Stimulated activated naive CD8-positive, alpha-beta T cell treated with anti-CD3 and anti-CD28 coated beads, Interleukin-15, amount 100 ng/mL, for 72 hours (primary cell): ENCODE measurements around the gene TFB1M.
"Not testable (repeated sequence)": the region's sequence is repeated elsewhere in the genome, so short reads cannot be mapped to it uniquely, and the experiment has no call there.

Experiments
- ATAC-seq: fragments of 150-1000 bp; cut with Tn5 transposase; 2 replicates; pipeline ENCODE4 v1.10.0; 2021; ENCODE audit warnings: mild to moderate bottlenecking, moderate library complexity
- DNase-seq, 2 donors: peaks; one replicate each; pipeline ENCODE4 v3.0.0; 2021 to 2022
- H3K27ac Mint-ChIP-seq, 2 donors: one replicate each; pipeline ENCODE4 v1.8.0; 2022; ENCODE audit warnings: mild to moderate bottlenecking in 2 of 2, mixed read lengths in 2 of 2, moderate library complexity in 2 of 2
- H3K27me3 Mint-ChIP-seq: one replicate; pipeline ENCODE4 v1.8.0; 2022; ENCODE audit warnings: mixed read lengths
- H3K4me1 Mint-ChIP-seq: one replicate; pipeline ENCODE4 v1.8.0; 2022; ENCODE audit warnings: mild to moderate bottlenecking, mixed read lengths
- H3K4me3 Mint-ChIP-seq, 2 donors: one replicate each; pipeline ENCODE4 v1.8.0; 2022; ENCODE audit warnings: mild to moderate bottlenecking in 2 of 2, mixed read lengths in 2 of 2, moderate library complexity in 1 of 2
- H3K9me3 Mint-ChIP-seq, 2 donors: one replicate each; pipeline ENCODE4 v1.8.0; 2022; ENCODE audit warnings: mixed read lengths in 2 of 2

TFB1M gene

DNA sequence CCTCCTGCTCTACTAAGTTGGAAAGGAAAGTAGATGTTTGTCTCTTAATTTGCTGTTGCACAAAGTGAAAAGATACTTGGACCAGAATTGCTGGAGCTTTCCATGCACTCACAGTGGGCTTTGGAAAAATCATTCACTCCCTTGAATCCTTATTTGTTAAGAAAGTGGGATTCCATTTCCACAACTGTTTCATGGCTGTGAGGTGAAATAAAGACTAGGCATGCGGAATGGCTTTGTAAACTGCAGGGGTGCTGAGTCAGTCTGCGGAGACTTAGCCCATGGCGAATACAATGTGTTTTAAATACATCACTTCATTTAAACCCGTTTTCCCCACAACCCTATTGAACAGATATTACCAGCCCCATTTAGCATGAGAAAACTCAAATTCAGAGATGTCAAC is 87.2 kb downstream of the TFB1M start:
- H3K27me3 Mint-ChIP-seq, result peaks cover 40% of the 10 kb centered on the region
- H3K9me3 Mint-ChIP-seq, result peaks cover 12 to 17% of the 10 kb centered on the region in 2 donors
- no peak overlapping the region for H3K27ac Mint-ChIP-seq
- H3K4me1 Mint-ChIP-seq, result peaks cover 20% of the 10 kb centered on the region
- ATAC-seq (no peak), DNase-seq (no peak)
- no peak overlapping the region for H3K4me3 Mint-ChIP-seq

DNA sequence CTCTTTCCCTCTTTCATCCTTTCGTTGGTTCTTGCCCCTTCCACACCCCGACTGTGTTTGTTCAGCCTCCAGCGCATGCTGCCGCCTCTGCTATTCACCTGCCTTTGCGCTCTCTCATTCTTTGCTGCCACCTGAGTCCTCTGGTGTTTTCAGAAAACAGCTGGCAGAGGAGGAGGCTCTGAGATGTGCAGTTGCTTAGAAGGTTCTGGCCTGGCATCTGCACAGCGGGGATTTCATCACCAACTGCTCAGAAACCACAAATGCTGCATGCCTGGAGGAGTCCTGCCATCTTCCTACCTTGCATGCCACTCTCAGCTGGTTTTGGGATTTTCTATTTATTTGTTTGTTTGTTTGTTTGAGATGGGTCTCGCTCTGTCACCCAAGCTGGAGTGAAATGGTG is 89.7 kb downstream of the TFB1M start:
- Mint-ChIP-seq H3K27me3 (peaks cover 43% of the 10 kb centered on the region), H3K27ac (peak overlapping the region; percentile 16 to 77), H3K9me3 (peaks cover 7 to 9% of the 10 kb centered on the region in 2 donors), H3K4me3 (no peak overlapping the region), H3K4me1 (peaks cover 20% of the 10 kb centered on the region)
- no peak for ATAC-seq
- DNase-seq, result no peak

DNA sequence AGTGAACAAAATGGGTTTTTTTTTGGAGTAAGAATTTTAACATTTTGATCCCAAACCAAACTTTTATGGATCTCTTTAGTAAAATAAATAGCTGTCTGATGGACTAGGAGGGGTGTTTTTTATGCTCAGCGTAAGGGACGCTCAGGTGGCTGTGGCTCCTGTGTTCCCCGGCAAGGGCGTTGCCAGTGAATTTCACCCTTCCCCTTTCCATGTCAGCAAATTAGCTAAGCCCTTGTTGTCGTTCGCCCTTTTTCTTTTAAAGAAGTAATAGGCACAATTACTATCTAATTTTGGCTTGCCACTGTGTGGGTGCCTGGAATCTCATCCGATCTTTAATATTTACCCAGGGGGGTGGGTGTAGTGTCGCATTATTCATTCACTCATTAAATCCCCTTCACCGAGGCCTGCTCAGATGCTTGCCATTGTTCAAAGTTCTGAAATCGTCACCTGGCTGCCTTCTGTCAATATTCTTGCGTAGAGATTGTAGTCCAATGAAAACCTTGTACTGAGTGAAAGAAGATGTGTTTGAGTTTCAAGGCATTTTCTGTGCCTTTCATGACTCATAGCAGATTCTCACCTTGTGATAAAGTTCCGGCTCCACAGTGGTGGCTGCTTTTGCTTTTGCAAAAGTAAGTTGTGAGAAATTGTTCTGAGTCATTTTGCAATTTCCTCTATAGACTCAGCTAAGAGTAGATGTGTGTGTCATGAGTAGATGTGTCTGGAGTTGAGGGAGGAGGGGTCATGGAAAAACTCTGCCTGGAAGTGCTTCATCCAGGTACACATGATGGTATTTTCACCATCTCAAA is 90.4 kb downstream of the TFB1M start:
- Mint-ChIP-seq H3K4me1 (peaks cover 20% of the 10 kb centered on the region), H3K27ac (peak overlapping the region in 1 of 2 donors; percentile 77), H3K9me3 (peaks cover 0 to 1% of the 10 kb centered on the region in 2 donors), H3K4me3 (peak overlapping the region; percentile 3 to 47), H3K27me3 (peaks cover 44% of the 10 kb centered on the region)
- DNase-seq, result peak; percentile 33 to 69
- peak; percentile 98 for ATAC-seq

DNA sequence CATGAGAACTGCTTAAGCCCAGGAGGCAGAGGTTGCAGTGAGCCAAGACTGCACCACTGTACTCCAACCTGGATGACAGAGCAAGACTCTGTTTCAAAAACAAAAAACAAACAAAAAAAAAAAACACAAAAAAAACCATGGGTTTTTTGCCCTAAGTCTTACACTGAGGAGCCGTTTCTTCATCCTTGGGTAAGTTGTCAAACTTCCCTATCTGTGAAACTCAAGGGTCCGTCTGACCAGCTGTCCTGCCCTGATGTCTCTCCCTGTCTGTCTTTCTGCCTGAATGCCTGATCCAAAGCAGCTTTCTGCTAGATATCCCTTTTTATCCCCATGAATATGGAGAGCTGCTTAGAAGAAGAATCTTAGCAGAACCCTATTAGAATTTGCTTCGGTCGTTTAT is 91.8 kb downstream of the TFB1M start:
- Mint-ChIP-seq H3K4me1 (peaks cover 20% of the 10 kb centered on the region), H3K4me3 (no peak overlapping the region), H3K9me3 (no peaks in the 10 kb centered on the region), H3K27ac (peak overlapping the region in 1 of 2 donors; percentile 38), H3K27me3 (peaks cover 37% of the 10 kb centered on the region)
- no peak for ATAC-seq
- DNase-seq, result no peak

- ATAC-seq (no peak), DNase-seq (no peak)
- Mint-ChIP-seq H3K27ac (peak overlapping the region in 1 of 2 donors; percentile 8), H3K9me3 (no peaks in the 10 kb centered on the region), H3K27me3 (peaks cover 35% of the 10 kb centered on the region), H3K4me1 (peaks cover 25% of the 10 kb centered on the region), H3K4me3 (no peak overlapping the region)
These were observed 93.2 kb downstream of the TFB1M start for GRCh38 chr6:155221086-155221485.

- Mint-ChIP-seq H3K9me3 (no peaks in the 10 kb centered on the region), H3K4me3 (no peak overlapping the region), H3K27me3 (peaks cover 32% of the 10 kb centered on the region), H3K27ac (no peak overlapping the region), H3K4me1 (peaks cover 22% of the 10 kb centered on the region)
- ATAC-seq, result no peak
- DNase-seq, result no peak
These were observed 94.4 kb downstream of the TFB1M start for GRCh38 chr6:155219858-155220301.

GRCh38 chr6:155219299-155219698 is 95.0 kb downstream of the TFB1M start:
- ATAC-seq (no peak), DNase-seq (no peak)
- no peak overlapping the region for H3K27ac Mint-ChIP-seq
- peaks cover 32% of the 10 kb centered on the region for H3K27me3 Mint-ChIP-seq
- H3K9me3 Mint-ChIP-seq, result no peaks in the 10 kb centered on the region
- no peak overlapping the region for H3K4me3 Mint-ChIP-seq
- H3K4me1 Mint-ChIP-seq, result peaks cover 16% of the 10 kb centered on the region

GRCh38 chr6:155218711-155219110 is 95.6 kb downstream of the TFB1M start:
- H3K4me3 Mint-ChIP-seq, ATAC-seq, H3K9me3 Mint-ChIP-seq, DNase-seq, H3K27ac Mint-ChIP-seq: not testable (repeated sequence)
- peaks cover 32% of the 10 kb centered on the region for H3K27me3 Mint-ChIP-seq
- H3K4me1 Mint-ChIP-seq, result peaks cover 10% of the 10 kb centered on the region

DNA sequence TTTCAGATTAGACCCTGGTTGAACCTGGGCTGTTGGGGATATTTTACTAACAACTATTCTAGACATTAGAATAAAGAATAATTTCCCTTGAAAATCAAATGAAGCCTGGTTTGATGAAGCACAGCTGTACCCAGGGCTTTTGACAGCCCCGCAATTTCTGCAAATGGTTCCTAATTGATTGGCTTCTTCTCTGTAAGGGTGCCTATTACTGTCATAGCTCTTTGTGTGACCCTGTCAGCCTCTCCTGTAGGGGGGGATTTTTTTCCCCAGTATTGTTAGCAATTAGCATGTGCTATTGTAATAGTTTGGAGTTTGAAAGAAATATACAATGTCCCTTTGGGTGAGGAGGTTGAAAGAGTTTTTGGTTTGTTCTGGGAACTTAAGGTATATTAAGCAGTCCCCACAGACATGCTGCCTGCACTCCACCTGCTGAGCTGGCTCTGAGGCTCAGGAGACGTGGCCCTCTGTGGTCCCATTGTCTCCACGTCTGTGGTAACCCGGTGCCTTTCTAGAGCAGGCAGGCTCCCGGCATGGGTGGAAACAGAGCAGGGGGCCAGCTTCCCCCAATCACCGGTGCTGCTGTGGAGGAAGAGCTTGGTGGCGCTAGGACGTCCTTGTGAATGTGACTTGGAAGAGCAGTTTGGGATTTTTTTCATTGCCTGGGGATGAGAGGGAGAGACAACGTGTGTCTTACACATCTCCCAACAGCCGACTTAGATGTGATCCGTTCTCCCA is 97.8 kb downstream of the TFB1M start:
- no peak for ATAC-seq

GRCh38 chr6:155215906-155216305 is 98.4 kb downstream of the TFB1M start:
- no peaks in the 10 kb centered on the region for H3K9me3 Mint-ChIP-seq
- no peak for ATAC-seq
- H3K27me3 Mint-ChIP-seq, result peaks cover 32% of the 10 kb centered on the region
- no peak overlapping the region for H3K27ac Mint-ChIP-seq
- no peak for DNase-seq
- no peak overlapping the region for H3K4me3 Mint-ChIP-seq
- H3K4me1 Mint-ChIP-seq, result peaks cover 8% of the 10 kb centered on the region

More for the DNA sequence above, 97.8 kb downstream of the TFB1M start:
- DNase-seq, result no peak
- no peak overlapping the region for H3K4me3 Mint-ChIP-seq
- H3K4me1 Mint-ChIP-seq, result peaks cover 8% of the 10 kb centered on the region
- H3K9me3 Mint-ChIP-seq, result no peaks in the 10 kb centered on the region
- H3K27ac Mint-ChIP-seq, result peak overlapping the region in 1 of 2 donors; percentile 30
- H3K27me3 Mint-ChIP-seq, result peaks cover 32% of the 10 kb centered on the region

GRCh38 chr6:155213611-155214372 is 100.5 kb downstream of the TFB1M start:
- Mint-ChIP-seq H3K9me3 (no peaks in the 10 kb centered on the region), H3K27me3 (peaks cover 13% of the 10 kb centered on the region), H3K27ac (no peak overlapping the region), H3K4me3 (no peak overlapping the region), H3K4me1 (peaks cover 8% of the 10 kb centered on the region)
- no peak for DNase-seq
- ATAC-seq, result no peak

DNA sequence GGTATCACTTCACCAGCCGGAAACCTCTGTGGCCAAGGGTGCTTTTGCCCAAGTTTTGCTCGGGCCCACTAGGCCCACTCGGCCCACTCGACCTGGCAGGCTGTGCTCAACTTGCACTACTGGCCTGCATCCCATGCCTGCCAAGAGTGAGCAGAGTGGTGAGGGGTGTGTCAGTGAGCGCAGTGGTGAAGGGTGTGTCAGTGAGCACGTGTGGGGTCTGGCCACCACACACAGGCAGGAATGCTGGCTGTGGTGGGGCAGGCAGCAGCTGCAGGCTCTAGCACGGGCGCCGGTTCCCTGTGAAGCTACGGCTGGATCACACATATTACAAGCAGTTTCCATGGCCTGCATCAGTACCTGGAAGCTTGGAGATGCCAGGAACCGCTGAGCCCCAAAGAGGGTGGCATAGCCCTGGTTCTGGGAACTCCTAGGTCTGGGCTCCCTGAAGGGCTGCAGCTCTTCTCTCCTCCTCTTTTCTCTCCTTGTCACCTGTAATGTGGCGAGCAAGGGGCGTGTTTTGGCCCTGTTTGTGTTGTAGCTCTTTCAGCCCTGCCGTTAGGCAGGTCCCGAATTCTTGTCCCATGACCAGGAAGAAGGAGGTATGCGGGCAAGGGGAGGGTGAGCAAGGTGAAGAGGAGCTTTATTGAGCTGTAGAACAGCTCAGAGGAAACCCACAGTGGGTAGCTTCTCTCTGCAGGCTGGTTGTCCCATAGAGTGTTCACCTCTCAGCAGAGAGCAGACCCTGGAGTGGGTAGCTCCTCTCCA is 101.5 kb downstream of the TFB1M start:
- no peak for DNase-seq

DNA sequence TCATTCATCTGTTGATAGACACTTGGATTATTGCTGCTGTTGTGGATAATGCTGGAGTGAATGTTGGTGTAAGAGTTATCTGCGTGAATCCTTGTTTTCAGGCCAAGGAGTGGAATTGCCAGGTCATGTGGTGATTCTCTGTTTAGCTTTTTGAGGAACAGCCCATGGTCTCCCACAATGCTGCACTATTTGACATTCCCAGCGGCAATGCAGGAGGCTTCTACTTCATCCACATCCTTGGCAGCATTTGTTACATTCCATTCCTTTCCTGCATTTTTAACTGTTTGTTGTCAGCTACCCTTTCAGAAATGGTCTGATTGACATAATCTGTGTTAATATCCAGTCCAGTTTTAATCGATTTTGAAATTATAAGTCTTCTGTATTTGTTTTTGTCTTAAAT is 102.2 kb downstream of the TFB1M start:
- Mint-ChIP-seq H3K27me3 (peaks cover 8% of the 10 kb centered on the region), H3K9me3 (no peaks in the 10 kb centered on the region), H3K27ac (no peak overlapping the region), H3K4me1 (peaks cover 8% of the 10 kb centered on the region), H3K4me3 (no peak overlapping the region)
- DNase-seq (no peak), ATAC-seq (no peak)

More for the DNA sequence above, 101.5 kb downstream of the TFB1M start:
- H3K4me3 Mint-ChIP-seq, result no peak overlapping the region
- no peaks in the 10 kb centered on the region for H3K9me3 Mint-ChIP-seq
- peaks cover 12% of the 10 kb centered on the region for H3K27me3 Mint-ChIP-seq
- no peak overlapping the region for H3K27ac Mint-ChIP-seq
- peaks cover 8% of the 10 kb centered on the region for H3K4me1 Mint-ChIP-seq
- ATAC-seq, result no peak

DNA sequence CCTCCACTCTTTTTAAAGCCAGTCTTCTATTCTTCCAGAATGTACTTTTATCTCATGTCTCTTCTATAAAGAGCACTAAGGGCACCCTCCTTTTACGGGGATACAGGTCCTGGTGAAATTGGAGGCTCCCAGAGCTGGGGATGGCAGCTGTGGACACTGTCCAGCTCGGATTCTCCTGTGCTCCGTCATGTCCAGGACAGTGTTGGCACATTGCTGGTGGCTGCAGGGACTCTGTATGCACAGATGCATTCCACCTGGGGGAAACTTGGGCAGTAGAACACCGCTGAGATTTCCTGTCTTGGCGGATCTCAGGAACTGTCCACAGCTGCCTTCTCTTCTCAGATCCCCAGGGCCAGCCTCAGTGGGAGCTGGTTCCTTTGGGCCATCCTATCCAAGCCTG is 107.1 kb downstream of the TFB1M start:
- no peak for ATAC-seq

More for the DNA sequence above, 107.1 kb downstream of the TFB1M start:
- no peak for DNase-seq
- no peak overlapping the region for H3K27ac Mint-ChIP-seq
- no peak overlapping the region for H3K4me3 Mint-ChIP-seq
- no peaks in the 10 kb centered on the region for H3K9me3 Mint-ChIP-seq
- no peaks in the 10 kb centered on the region for H3K4me1 Mint-ChIP-seq
- H3K27me3 Mint-ChIP-seq, result no peaks in the 10 kb centered on the region
